GM19240 (cell line): ENCODE data around the gene TSN.
"Not testable (repeated sequence)": the region's sequence is repeated elsewhere in the genome, so short reads cannot be mapped to it uniquely, and the experiment has no call there.

Source experiments
- DNase-seq: peaks from one replicate; pipeline ENCODE4 v3.0.0; 2011; ENCODE audit warnings: low spot score; ENCODE audit not compliant: insufficient read length

The TSN gene

GRCh38 chr2:121755237-121756111 is at the start of gene TSN:
Gene TSN, plus strand, starts transcription at chr2:121755651. Its CDS starts 129 bp downstream, at chr2:121755780.
- peak; percentile 70 for DNase-seq

GRCh38 chr2:121705958-121706357 is 49.5 kb upstream of the TSN start:
- no peak for DNase-seq

DNA sequence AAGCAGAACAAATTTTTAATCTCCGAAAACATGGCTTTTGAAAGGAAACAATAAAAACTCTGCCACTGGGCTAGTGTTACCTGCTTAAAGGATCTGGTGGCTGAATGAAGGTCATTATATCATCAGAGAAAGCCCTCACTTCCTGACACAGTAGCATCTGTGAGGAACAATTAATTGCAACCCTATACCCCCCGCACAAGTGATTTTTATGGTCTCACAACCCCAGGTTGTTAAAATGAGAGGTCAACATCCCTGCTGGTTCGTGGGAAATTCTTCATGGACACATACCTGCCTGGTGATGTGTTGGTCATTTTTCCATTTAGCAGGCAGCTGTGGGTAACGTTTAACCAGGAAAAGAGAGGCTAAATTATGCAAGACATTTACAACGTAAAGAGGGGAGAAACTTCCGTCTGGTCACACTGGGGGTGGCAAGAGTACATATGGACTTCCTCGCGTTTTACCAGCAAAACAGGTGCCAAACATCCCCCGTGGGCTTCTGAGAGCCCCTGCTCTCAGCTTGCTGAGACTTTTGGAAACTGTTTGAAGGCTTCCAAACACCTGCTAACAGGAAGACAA is 48.0 kb upstream of the TSN start:
- DNase-seq = no peak

GRCh38 chr2:121707920-121708361 is 47.5 kb upstream of the TSN start:
- no peak for DNase-seq

GRCh38 chr2:121709776-121710469 is 45.5 kb upstream of the TSN start:
- no peak for DNase-seq

- no peak for DNase-seq
Observed at GRCh38 chr2:121710470-121711170, 44.8 kb upstream of the TSN start.

GRCh38 chr2:121711481-121711880 is 44.0 kb upstream of the TSN start:
- not testable (repeated sequence) for DNase-seq

DNA sequence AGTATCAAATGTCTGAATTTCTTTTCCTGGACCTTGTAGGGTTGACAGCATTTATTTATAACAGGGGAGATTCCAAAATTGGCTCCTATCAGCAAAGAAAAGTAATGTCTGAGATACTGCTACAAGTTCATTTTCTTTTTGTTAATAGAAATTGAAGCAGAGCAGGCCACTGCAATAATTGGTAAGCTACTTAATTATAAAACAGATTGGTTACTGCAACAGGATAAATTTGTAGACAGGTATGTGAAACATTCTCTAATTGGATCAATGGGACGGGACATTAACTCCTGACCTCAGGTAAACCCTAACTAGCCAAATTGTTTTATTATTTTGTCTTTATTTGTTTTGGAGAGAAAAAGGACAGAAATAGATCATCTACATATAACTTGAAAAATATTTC is 39.3 kb upstream of the TSN start:
- no peak for DNase-seq

DNA sequence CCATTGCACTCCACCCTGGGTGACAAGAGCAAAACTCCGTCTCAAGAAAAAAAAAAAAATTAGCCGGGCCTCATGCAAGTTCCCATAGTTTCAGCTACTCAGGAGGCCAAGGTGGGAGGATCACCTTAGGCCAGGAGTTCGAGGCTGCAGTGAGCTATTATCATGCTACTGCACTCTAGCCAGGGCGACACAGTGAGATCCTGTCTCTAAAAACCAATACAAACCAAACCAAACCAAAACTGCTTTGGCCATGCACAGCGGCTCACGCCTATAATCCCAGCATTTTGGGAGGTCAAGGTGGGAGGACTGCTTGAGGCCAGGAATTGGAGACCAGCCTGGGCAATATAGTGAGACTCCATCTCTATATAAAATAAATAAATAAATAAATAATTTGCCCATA is 37.9 kb upstream of the TSN start:
- DNase-seq = no peak

DNA sequence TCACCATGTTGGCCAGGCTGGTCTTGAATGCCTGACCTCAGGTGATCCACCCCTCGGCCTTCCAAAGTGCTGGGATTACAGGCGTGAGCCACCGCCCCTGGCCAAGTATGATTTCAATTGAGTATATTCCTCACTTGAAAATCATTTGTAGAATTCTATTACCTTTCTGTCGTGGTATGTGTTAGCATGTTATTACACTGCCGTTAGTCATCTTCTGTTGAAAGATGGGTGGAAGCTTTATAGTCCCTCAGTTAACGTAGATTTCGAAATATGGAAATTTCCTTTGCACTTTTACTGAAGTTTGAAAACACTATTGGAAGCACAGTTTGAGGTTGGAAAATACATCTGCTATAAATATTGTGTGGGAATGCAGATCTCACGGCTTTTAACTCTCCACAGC is 33.5 kb upstream of the TSN start:
- no peak for DNase-seq

DNA sequence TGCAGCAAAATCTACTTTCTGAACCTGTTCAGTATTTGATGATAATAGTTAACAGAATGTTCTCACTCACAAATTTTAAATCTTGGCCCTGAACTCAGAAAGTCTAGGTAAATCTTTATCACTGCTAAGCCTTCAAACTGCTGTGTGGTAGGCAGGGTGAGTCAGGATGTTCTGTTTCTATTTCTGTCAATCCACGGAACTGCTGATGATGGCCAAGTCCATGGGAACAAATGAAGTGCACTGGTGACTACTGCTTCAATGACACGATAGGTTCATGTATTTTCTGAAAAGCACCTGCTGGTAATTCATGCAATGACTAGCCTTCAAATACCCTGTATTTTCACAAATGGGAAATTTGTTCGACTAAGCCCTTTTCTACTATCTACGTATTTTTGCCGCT is 33.0 kb upstream of the TSN start:
- no peak for DNase-seq

GRCh38 chr2:121723316-121723715 is 32.1 kb upstream of the TSN start:
- DNase-seq = no peak

- no peak for DNase-seq
Observed at GRCh38 chr2:121727332-121727731, 28.1 kb upstream of the TSN start.

DNA sequence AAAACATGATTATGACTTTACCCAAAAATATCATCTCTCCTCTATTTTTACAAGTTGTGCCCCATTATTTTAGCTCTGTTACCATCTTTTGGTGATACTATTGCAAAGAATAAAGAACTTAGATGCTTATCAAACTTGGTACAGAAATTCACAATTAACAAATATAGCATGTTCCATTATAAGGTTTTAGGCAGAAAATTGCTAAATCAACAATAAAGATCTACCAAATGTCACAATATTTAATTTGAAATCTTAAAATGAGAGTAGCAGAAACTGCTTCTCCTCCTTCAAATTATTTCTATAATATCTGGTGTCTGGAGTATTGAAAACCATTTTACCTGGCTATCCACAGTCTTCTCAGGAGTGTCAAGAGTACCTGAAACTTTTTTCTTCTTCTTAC is 27.5 kb upstream of the TSN start:
- DNase-seq = no peak

GRCh38 chr2:121731366-121731765 is 24.1 kb upstream of the TSN start:
- no peak for DNase-seq

- DNase-seq = not testable (repeated sequence)
Observed at GRCh38 chr2:121734544-121734943, 20.9 kb upstream of the TSN start.

DNA sequence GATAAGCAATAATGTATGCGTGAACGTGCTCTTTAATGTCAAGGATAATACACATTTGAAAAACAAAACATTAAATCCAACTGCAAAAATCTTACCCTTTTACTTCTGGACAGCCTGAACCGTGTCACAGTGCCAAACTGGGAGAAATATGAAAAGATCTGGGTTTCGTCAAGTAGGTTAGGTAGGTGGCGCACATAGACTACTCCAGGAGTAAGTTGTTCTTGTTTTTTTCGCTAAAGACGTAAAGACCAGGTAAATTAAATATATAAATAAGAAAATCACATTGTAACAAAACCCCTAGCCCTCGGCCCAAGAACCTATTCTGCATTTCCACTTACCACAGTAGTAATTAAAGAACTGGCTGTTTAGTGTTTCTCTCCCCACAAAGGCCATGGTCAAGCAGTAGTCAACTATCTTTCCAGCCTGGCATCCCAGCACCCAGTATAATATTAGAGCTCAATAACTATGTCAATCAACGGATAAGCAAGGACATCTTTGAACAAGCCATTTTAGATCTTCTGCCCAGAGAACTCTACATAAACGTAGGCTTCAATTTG is 19.9 kb upstream of the TSN start:
- DNase-seq = no peak

- DNase-seq = no peak
Observed at GRCh38 chr2:121736140-121736461, 19.4 kb upstream of the TSN start.

DNA sequence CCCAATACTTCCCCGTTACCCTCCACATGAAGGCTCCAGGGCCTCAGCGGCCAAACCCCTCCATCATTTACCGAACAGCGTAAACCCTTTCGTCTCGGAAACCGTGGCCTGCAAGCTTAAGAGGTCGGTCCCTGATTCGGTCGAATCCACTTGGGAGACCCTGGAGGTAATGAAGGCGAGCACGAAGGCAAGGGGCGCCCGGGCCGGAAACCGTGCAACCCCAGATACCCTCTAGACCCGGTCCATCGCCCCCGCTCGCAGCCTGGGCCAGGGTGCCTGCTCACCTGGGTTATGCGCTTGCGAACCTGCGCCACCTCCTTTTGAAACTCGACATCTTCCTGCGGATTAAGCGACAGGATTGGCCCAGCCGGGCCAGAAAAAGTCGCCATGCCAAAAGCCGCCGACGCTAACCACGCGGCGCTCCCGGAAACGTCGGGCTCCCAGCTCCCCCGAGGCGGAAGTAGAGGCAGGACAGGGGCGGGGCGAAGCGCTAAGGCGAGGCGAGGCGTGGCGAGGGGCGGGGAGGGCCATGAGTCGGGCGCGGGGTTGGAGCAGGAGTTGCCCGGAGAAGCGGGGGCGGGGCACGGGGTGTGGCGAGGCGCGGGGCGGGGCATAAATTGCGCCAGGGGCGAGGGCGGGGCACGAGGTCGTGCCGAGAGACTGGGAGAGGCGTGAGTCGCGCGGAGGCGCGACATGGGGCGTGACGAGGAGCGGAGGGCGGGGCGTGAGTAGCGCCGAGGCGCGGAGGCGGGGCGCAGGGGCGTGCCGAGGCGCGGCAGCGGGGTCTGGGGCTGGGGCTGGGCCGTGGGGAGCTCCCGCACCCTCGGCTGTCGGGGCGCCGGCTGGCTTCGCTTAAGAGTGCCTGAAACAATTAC is 18.8 kb upstream of the TSN start, which contains the start of gene NIFK:
TSS of gene NIFK (minus strand) at position 414 of the 875 bp plus-strand sequence. CDS start at position 389, 25 bp downstream.
- peak; percentile 90 for DNase-seq

DNA sequence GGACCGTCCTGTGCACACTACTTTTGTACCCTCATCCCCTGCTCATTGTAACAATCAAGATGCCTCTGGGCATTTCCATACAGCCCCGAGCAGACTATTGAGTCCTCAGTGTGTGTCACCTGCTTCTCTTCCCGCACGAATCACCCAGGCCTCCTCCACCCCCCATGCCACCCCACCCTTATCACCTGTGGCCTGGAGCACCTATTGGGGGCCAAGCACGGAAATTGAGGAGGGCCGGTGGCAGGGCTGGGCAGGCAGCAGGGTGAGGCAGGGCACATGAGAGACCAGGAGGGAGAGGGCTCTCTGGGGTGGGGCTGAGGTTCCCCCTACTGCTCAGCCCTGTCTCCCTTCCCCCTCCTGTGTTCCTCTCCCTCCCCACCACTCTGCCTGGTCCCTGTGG is 14.5 kb upstream of the TSN start:
- DNase-seq = no peak
